Stimulated activated CD8-positive, alpha-beta memory T cell treated with anti-CD3 and anti-CD28 coated beads, Interleukin-7, amount 100 ng/mL, for 4 hours (primary cell): ENCODE data around the gene PSEN1.

Source experiments
- DNase-seq, 2 donors: peaks; one replicate each; pipeline ENCODE4 v3.0.0-alpha.2; 2020; ENCODE audit warnings: low read depth in 2 of 2

The PSEN1 gene

DNA sequence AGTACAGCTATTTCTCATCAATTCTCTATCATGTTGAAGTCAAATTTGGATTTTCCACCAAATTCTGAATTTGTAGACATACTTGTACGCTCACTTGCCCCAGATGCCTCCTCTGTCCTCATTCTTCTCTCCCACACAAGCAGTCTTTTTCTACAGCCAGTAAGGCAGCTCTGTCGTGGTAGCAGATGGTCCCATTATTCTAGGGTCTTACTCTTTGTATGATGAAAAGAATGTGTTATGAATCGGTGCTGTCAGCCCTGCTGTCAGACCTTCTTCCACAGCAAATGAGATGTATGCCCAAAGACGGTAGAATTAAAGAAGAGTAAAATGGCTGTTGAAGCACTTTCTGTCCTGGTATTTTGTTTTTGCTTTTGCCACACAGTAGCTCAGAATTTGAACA is 83.8 kb downstream of the PSEN1 start:
- no peak for DNase-seq

DNA sequence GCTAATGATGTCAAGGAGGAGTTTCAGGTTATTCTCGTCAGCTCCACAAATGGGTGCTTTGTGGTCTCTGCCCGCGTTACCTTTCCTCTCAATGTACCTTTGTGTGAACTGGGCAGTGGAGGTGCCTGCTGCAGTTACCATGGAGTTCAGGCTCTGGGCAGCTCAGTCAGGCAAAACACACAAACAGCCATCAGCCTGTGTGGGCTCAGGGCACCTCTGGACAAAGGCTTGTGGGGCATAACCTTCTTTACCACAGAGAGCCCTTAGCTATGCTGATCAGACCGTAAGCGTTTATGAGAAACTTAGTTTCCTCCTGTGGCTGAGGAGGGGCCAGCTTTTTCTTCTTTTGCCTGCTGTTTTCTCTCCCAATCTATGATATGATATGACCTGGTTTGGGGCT is 84.3 kb downstream of the PSEN1 start:
- no peak for DNase-seq

DNA sequence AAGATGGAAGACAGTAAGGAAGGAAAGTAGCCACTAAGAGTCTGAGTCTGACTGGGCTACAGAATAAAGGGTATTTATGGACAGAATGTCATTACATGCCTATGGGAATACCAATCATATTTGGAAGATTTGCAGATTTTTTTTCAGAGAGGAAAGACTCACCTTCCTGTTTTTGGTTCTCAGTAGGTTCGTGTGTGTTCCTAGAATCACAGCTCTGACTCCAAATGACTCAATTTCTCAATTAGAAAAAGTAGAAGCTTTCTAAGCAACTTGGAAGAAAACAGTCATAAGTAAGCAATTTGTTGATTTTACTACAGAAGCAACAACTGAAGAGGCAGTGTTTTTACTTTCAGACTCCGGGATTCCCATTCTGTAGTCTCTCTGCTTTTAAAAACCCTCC is 85.6 kb downstream of the PSEN1 start:
- no peak for DNase-seq

DNA sequence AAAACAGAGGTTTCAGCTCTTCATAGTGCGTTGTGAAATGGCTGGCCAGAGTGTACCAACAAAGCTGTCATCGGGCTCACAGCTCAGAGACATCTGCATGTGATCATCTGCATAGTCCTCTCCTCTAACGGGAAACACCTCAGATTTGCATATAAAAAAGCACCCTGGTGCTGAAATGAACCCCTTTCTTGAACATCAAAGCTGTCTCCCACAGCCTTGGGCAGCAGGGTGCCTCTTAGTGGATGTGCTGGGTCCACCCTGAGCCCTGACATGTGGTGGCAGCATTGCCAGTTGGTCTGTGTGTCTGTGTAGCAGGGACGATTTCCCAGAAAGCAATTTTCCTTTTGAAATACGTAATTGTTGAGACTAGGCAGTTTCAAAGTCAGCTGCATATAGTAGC is 86.7 kb downstream of the PSEN1 start:
- no peak for DNase-seq

DNA sequence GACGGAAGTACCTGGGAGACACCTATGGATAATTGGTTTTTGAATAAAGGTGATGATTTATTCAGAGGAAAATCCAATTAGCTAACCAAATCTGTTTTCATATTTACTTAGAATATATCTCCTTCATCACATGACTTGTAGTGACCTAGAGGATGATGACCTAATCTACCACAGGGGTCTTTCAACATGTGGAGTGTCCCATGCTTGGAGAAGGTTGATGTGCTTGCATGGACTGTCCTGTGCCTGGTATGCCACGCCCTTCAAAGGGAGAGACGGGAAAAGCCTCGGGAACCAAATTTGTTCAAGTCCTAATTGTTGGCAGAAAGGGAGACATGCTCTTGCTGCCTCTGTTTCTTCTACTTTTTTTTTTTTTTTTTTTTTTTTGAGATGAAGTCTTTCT is 89.2 kb downstream of the PSEN1 start:
- DNase-seq: no peak

DNA sequence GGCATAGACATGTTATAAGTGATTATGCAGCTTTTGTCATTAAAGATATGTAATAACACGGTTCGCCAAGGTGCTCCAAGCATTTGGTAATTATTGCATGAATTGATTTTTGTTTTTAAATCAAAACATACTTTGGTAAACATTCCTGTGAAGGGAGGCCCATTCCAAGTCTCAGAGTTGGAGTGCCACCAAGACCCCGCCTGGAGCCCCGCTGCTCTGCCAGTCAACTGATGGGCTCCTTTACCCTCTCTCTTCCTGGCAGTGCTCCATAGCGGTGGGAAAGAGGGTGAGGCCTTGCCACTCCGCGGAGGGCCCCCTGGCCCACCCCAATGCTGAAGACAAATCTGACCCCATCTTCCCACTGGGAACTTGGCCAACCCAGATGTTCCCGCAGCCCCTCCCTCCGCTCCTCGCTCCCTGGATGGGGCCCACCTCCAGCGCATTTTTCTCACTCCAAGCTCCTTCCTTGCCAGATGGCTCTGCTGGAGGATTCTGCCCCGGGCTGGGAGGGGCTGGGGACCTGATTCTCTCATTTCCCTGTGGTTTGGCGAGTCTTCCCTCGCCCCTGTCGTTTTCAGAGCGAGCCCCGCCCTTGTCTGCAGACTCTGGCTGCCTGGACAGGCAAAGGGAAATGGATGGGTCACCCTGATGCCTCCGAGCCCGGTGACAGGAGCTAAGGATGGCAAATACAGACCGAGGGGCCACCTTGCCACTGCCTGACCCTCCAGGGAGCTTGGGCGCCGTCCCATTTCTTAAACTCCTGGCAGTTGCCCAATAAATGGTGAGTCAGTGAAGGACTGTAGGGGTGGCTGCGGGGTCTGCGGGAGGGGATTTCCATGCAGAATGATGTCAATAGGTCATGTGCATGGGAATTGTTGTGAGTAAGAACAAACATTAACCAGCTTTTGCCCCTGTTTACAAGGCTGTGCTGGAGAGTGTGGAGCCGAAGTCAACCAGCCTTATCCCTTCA is 91.8 kb downstream of the PSEN1 start:
- DNase-seq: no peak

DNA sequence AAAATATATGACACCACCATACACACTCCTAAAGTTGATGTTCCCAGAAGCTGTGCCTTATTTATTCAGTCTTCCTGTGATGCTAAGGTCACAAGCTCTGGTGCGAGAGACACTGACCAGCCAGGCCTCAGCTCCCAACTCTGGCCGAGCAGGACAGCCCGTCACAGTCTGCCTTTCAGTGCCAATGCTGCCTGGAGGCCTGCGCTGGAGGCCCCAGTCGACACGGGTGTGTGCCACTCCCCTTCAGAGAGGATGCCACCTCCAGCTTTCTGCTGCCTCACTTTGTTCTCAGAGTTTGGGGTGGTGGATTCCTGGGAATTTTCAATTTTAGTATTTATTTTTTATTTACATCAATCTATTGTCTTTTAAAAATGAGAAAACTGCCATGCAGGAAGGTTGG is 93.7 kb downstream of the PSEN1 start:
- DNase-seq: no peak

DNA sequence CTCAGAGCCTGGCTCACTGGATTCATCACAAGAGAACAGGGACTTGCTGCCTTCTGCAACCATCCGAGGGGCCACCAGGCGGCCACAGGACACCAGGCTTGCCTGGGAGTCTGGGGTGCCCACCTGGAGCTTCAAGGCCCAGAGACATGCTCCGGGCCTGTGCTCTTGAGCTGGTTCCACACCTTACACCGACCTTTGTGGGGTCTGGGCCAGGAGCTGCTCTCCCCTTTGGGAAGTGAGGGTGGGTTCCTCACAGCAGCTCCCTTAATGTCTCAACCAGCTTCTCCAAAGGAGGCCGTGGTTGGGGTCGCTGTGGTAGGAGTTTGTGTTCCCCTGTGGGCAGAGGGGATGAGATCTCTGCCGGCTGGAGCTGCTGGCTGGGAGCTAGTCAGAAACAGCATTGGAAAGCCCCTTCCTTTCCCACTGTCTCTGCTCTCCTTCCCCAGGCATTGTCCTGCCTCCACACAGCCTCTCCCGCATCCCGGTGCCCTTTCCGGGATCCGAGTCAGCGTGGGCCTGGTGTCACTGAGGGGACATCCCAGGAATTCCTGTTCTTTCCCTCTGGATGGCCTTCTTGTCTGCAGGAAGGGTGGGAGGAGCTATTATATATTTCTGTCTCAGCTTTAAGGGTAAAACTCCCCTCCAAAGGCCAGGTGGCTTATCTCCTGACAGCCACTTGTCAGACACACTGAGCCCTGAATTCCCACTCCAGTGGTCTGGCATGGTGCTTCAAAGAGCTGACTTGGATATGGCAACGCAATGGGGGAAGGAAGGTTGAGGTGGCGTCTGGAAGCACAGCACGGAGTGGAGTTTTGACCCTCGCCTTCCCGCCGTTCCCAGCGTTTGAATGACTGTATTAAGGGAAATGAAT is 95.9 kb downstream of the PSEN1 start:
- no peak for DNase-seq

DNA sequence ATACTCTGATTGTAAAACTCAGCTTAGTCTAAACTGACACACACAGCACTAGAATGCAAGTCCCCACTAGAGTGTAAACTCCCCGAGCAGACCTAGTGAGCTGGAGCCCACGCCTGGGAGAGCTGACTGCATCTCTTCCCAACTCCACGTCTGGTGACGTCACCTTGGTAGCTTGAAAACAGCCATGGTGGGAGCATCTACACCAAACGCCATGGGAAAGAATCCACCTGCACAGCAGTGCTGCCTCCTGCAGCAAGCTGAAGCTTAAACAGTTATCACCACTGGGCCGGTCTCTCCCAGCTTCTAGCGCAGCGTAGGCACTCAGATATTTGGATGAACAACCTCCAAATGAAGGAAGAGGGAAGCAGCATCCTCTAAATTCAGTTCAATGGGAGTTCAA is 96.7 kb downstream of the PSEN1 start:
- DNase-seq: no peak

DNA sequence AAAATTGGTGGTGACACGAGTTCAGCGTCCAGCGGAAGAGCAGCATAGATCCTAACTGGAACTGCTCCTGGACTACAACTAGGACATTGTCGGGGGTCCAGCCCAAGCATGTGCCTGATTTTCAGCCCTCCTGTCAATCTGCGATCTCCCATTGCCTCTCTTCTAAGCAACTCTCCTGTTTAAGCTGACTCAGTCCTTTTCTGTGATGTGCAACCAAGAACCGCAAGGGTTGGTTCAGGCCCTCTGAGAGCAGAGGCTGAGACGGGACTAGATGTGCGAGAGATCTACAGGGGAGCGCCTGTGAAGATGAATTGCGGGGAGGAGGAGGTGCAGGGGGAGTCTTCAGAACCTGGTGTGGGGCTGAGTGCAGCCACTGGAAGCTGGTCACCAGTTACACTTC is 97.3 kb downstream of the PSEN1 start:
- DNase-seq: no peak

DNA sequence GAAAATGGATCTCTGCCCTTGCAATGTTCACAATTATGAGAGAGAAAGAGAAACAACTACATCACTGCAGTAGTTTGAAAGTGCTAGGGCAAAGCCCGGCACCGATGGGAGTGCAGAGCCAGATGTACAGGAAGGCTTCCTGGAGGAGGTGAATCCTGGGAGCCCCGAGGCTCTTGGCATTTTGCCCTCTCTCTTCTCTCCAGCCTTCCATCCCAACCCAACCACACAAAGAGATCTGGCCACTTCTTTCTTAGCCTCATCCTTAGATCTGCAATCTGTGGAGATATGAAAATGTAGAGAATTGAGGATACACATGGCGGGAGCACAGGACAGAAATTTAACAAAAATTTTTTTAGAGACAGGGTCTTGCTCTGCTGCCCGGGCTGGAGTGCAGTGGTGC is 97.7 kb downstream of the PSEN1 start:
- DNase-seq: no peak

DNA sequence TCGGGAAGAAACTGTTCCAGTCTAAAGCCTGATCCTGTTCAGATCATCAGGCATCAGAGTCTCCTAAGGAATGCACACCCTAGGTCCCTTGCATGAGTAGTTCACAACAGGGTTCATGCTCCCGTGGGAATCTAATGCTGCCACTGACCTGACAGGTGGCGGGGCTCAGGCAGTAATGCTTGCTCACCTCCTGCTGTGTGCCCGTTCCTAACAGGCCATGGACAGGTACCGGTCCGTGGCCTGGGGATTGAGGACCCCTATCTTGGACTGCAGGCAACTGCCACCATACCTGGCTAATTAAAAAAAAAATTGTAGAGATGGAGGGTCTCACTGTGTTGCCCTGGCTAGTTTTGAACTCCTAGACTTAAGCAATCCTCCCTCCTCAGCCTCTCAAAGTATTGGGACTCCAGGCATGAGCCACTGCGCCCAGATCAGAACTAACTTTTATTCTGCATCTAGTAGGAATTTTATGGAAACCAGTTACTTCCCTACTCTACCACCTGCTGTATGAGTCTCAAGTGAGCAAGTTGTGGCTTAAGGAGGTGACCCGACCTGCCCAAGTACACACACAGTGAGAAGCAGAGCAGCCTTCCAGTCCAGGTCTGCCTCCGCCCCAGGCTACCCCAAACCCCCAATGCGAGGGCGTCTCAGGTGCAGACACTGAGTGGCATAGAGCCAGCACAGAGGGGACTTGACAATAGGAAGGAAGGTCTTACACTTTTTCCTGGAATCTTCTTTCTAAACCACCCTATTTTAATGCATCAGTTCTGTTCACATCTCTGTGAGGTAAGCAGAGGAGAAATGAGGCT is 98.5 kb downstream of the PSEN1 start:
- DNase-seq: no peak

DNA sequence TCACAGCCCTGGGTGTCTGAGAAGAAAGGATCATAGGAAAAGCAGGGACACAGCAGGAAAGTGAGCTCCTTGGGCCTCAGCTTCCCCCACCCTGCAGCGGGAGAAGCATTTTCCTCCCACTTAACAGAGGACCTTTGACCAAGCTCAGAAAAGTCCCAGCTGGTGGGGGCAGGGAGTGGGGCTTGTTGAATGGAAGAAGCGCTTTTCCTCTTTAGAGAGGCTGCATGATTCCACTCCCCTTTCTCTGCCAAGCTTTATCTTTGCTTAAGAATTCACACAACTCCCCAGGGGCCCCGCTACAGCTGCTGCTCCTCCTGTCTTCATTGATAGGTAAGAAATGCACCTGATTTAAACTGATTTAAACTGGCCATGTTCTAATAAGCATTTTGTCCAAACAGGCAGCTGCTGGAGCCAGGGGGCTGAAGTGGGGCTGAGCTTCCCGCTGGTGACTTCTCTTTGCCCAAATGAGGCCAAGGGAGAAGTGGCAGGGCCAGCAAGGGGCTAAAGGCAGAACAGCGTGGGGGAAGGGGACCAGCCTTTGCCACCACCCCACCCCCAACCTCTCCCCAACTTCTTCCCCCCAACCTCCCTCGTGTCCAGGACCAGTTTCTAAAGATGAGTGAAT is 99.3 kb downstream of the PSEN1 start:
- no peak for DNase-seq

DNA sequence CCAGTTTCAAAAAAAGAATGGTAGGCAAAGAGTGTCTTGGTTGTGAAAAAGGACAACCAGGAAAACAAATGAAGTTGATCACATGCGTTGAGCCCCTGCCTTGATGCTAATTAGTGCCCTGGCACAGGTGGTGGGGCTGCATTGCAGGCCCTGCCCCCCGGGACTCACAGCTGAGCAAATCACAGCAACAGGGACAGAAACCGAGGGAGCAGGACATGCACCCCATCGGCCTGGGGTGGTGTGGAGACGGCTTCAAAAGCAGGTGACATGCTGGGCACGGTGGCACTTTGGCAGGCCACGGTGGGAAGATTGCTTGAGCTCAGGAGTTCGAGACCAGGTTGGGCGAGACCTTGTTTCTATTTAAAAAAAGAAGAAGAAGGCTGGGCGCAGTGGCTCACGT is 99.8 kb downstream of the PSEN1 start:
- no peak for DNase-seq

DNA sequence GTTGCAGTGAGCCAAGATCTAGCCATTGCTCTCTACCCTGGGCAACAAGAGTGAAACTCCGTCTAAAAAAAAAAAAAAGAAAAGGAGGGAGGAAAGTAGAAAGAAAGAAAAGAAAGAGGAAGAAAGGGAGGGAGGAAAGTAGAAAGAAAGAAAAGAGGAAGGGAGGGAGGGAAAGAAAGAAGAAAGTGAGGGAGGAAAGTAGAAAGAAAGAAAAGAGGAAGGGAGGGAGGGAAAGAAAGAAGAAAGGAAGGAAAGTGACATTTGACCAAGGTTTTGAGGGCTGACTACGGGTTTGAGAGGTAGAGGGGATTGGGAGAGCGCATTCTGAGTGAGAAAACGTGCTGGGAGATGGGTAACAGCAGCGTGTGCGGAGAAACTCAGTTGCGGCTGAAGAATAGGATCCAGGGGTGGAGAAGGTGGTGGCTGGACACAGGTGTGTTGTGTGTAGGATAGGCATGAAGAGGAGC is 100.5 kb downstream of the PSEN1 start:
- DNase-seq: no peak

DNA sequence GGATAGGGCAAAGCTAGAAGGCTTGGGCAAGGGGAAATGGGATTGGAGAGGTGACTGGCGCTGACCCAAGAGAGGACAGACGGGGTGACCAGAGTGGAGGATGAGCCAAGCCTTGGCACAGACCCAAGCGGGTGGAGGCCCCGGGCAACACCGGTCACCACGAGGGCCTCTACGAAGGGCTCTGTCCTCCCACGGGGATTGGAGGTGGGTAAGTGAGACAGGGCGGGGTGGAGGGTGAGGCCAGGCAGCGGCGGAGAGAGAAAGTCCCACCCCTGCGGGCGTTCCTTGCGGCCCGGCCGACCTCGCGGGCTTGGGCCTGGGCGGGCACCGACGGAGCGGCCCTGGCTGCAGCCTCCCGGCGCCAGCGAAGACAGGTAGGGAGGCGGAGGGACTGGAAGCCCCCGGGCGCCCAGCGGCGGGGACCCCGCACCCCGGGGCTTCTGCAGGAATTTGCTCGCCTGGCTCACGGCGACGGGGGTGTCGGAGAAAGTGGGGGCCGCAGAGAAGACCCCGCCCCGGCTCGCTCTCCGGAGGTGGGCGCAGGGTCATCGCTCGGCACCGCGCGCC is 101.0 kb downstream of the PSEN1 start, which contains the start of gene PAPLN:
Gene PAPLN (plus strand): TSS at position 288 of the 567 bp plus-strand sequence. CDS start 2,273 bp downstream, outside the sequence.
- no peak for DNase-seq

DNA sequence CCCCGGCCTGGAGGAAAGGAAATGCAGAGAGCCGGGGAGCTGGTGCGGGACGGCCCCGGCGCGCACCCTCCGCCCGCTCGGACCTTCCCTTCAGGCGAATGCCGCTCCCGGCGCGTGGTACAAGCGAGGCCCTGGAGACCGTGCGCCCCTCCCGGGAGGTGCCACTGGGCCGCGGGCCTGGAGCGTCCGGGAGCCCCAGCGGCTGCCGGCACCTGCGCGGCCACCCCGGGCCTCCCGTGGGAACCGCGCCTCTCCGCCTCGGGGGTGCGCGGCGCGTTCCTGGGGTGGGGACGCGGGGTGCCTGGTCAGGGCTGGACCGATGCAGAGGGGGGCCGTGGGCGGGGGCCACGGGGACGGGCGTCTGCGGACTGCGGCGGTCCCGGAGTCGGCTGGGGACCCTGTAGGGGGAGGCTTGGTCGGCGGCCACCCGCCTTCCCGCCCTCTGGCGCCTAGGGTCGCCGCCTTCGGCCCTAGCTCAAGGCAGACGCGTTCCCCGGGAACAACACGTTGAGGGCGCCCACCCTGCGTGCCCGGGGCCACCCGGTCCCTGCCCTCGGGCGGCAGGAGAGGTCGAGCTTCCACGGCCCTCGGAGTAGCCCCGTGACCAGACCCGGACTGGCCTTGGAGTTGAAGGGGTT is 101.6 kb downstream of the PSEN1 start:
- DNase-seq: no peak

DNA sequence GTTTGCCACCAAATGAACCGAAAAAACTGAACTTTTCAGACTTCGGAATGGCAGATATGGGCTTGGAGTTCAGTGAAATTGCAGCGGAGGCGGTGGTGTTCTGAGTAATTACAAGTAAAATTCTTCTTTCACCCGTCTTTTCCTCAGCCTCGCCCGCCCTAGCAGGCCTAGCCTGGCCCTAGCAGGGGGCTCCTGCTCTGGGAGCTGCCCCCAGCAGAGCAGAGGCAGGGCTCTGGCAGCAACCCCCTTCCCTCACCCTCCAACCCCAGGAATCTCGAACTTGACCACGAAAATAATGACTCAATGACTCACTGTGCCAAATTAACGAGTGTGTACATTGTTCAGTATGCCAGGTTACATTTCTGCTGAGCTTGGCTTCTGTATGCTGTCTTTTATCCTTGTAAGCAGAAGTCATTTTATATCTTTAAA is 102.1 kb downstream of the PSEN1 start:
- DNase-seq: no peak

DNA sequence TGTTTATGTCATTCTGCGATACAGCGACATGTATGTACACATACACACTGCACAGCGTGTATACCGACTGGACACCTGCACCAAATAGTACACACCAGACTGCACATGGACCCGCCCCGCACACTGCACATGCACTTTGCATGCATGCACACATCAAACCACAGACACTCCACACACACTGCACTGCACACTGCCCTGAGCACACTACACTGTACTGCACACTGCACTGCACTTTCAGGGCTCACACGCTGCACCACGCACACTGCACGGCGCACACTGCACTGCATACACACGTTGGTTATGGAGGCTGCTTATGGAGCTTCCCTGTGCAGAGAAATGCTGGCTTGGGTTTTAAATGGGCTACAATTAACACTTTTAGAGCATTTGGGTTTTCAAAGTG is 102.6 kb downstream of the PSEN1 start:
- DNase-seq: no peak
